A172 (cell line): Measurements from ENCODE around the gene TMEM253. TPM values are rescaled to one million over a fixed set of nuclear protein-coding genes. Genes with fewer than 3 reads are reported as not detected.

Source experiments
- DNase-seq: peaks from one replicate; pipeline ENCODE4 v3.0.0-alpha.2; 2015; ENCODE audit warnings: low spot score
- total RNA-seq: library from RNA; depleted of rRNA; stranded (reverse); fragments of >200 nt; shearing (Covaris generic); gene quantifications from 2 replicates; pipeline ENCODE4 v1.2.3, GENCODE V29; 2014; rRNA removed

The TMEM253 gene
- 0.17 TPM in 1 of 2 replicates, not detected in the other for total RNA-seq

DNA sequence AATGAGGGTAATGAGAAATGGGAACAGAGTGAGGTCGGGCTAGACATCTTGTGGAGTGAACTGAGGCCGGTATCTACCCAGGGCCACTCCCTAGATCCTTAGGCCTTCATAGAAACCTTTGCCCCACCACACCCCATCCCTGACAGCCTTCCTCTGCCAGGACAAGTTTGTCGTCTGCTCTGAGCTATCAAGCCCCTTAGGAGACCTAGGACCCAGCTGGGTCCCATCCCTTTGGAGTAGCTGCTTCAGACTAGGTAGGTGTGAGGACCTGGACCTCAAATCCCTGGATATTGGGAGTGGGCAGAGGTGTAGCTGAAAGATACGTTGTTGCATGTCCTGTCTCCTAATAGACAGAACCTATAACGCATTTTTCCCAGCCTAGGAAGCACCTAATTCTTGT lies at the start of gene TMEM253:
TSS of gene TMEM253 (plus strand) at position 136 of the 400 bp plus-strand sequence. CDS start 278 bp downstream, outside the sequence.
- no peak for DNase-seq

DNA sequence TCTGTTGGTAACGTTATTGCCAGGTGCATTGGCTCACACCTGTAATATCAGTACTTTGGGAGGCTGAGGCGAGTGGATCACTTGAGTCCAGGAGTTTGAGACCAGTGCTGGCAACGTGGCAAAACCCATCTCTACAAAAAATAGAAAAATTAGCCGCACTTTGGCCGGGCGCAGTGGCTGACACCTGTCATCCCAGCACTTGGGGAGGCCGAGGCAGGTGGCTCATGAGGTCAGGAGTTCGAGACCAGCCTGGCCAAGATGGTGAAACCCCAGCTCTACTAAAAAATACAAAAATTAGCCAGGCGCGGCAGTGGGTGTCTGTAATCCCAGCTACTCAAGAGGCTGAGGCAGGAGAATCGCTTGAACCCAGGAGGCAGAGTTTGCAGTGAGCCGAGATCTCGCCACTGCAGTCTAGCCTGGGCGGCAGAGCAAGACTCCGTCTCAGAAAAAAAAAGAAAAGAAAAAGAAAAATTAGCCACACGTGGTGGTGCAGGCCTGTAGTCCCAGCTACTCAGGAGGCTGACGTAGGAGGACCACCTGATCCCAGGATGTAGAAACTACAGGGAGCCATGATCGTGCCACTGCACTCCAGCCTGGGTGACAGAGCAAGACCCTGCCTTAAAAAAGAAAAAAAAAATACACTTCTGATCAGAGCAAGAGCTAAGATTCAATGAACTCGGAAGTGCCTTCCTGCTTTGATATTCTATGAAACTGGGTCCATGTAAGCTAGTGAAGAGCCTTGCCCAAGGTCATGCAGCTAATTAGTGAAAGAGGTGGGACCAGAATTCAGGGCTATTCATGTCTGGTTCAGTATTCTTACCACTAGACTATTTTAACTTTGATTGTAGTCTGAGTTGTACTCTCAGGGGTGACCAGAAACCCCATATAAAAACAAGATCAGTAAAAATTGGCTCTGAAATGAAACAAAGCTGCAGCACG lies 47.4 kb upstream of the TMEM253 start:
- DNase-seq = no peak

DNA sequence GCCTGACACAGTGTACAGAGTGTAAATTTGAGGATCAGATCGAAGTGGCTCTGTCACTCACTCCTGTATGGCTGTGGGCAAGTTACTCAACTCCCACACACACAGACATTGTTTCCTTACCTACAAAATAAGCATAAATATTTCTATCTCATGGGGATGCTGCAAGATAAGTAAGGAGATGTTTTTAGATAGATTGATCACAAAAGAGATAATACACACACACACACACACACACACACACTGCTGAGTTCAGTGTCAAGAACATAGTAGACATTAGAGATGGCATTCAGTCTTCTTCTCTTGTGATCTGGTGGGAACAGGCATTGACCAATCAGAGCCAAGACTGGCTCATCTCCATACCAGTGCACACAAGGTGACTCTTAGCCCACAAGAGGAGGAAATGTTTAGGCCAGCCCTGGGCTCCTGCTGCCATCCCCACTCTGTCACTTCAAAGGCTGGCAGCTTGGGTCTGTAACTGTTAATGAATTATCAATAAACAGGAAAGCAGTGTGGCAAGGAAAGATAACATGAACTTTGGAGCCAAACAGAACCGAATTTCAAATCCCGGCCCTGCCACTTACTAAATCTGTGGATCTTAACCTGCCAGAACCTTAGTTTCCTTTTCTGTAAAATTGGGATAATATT lies 46.6 kb upstream of the TMEM253 start:
- DNase-seq = no peak

DNA sequence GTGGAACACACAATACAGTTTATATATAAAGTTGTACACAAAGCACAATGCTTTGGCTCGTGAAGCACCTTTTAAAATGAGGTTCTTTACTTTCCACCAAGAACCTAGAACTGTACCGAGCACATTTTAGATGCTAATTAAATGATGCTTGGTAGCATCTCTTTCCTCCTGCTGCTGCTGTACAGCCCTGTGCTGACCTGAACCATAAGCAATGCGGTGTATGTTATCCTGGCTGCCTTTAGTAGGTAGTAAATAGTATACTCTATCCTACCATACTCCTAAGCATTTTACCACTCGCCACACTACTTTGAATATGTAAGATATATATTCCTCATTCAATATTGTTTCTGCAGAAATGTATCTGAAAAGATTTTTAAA lies 46.1 kb upstream of the TMEM253 start:
- DNase-seq = no peak

DNA sequence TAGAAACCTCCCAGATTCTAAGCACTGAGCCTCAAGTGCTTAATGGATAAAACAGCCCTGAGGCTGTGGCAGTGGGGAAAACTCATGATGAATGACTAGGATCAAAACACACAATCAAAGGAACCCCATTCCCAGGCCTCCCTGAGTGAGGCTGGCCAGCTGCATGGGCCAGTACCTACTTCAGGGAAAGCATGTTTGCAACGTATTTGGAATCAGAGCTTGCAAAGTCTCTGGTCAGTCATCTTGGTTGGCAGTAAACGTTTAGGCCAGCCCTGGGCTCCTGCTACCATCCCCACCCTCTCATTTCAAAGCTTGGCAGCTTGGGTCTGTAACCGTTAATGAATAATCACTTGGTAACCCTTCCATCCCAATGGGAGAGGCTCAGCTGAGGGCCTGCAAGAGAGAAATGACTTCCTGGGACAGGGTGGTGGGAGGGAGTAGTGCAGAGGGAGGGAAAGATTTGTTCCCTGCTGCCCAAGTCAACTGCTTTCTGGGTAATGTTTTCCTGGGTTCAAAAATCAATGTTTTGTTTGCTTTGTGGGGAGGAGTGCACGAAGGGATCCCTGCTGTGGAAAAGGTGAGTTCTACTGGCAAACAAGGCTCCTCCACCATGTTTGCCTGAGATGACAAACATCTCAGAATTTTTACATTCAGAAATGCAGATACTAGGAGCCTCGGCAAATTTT lies 45.3 kb upstream of the TMEM253 start:
- no peak for DNase-seq

DNA sequence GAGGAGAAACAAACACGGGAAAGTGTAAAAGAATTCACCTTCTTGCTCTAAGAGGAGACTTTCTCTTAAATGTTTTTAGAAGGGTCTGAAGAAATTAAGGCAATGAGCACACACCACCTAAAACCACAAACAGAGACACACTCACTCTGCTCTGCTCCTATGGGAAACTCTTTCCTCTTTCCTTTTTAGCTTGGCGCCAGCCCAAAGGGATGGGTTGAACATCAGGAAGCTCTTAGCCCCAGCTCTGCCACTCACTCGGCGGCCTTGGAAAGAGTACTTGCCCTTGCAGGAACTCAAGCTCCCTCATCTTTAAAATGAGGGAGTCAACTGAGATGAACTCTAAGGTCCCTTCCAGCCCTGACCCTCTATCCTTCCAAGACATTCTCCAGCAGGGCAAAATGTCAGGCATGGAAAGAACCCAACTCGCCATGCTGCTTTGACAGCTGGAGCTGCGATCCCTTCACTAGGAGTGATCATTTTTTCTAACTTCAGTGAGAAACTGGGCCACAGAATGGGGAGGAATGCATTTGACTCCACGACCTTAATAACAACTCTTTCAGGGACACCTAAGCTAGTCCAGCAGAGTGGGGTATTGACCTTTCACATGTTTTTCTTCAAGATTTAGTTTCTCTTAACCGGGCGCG lies 44.2 kb upstream of the TMEM253 start:
- DNase-seq = no peak

DNA sequence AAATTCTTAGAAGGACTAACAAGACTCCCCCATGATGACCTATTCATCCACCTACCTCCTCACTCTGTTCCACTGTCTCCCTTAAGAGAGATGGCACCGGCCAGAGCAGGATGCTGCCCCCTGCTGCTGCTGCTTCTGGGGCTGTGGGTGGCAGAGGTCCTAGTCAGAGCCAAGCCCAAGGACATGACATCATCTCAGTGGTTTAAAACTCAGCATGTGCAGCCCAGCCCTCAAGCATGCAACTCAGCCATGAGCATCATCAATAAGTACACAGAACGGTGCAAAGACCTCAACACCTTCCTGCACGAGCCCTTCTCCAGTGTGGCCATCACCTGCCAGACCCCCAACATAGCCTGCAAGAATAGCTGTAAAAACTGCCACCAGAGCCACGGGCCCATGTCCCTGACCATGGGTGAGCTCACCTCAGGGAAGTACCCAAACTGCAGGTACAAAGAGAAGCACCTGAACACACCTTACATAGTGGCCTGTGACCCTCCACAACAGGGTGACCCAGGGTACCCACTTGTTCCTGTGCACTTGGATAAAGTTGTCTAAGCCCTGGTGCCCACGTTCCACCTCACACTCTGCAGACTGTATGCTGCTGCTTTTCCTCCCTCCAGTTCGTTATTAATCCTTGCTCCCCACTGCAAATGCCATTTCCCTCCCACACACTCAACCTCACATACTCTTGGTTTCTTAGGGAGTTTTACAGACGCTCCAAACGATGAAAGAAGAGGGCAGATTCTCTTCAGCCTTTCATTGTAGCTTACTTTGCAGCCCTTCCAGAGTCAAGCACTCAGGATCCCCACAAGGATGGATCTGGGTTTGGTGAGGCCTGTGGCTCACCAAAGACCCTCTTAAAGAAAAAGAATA lies 42.8 kb upstream of the TMEM253 start, which contains the start of gene RNASE8:
TSS of gene RNASE8 (plus strand) at position 20 of the 873 bp plus-strand sequence. CDS start at position 91, 71 bp downstream.
- no peak for DNase-seq

DNA sequence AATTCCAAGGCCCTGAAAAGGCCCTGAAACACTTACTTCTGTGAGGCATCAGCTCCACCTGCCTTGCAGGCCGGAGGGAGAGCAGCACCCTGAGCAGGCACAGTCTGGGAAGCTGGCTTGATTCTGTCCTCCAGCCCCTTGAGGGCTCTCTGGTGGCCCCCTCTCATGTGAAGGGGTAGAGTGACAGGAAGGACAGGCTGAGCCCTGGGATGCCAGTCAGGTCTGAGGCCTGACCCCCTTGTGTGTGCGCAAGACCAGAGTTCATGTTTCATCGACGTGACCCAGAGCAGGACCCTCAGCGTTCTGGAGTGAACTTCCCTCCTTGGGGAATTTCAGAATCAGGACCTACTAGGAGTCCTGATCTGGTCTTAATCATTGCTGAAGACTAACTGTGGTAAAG lies 42.0 kb upstream of the TMEM253 start:
- no peak for DNase-seq

DNA sequence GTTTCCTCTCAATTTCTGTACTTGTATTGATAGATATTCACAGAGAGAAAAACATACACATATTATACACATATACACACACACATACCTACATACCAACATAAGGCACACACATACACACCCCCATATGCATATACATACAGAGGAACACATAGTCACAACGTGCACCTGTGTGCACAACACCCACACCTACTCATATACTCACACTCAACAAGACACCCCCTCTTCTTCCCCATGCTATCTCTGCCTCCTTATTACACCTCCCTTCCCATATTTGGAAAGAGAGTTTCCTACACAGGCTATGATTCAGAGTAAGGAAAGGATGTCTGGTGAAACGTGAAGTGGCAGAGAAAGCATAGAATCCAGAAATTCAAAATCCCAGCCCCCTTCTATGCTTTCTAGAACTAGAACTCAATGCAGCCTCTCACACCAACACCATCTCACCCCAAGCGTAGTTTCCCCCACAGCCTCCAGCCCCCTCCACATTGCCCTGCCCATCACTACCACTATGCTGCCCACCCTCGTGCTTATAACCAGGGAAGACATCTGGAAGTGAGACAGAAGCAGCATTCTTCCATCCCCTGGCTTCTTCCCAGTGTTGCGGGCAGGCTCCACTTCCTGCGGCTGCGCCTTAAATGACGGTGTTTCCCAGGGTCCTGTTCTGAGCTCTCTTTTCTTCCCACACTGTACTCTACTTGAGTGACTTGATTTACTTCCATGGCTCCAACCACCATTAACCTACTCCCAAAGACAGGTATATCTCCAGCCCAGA lies 40.8 kb upstream of the TMEM253 start:
- DNase-seq = no peak

DNA sequence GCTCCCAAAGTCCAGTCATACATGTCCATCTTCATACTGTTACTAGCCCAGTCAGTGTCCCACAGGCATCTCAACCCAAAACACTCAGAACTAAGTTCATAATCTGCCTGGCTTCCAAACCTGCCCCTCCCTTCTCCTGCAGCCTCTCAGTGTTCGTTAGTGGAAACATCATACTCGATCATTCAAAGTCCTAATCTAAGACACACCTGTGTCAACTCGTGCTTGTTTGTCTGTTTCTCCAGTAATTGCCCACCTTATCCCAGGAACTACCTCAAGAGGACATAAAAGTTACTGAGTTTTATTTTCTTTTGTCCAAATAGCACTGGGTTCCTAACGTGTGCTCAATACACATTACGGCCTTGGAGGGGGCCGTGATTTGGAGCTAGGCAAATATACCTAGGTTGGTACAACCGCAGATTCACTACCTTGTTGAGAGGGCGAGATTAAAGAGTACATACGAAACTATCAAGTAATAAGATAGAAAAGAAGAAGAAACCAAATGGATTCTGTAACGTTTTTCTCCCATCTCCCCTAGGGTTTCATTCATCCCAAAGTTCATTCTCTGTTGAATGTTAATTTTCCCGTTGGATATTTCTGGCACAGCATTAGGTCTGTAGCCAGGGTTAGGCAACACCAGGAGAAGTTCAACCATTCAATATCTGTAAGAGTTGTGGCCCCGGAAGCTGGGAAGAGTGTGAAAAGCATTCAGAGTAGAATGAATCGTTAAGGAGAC lies 40.1 kb upstream of the TMEM253 start:
- no peak for DNase-seq

DNA sequence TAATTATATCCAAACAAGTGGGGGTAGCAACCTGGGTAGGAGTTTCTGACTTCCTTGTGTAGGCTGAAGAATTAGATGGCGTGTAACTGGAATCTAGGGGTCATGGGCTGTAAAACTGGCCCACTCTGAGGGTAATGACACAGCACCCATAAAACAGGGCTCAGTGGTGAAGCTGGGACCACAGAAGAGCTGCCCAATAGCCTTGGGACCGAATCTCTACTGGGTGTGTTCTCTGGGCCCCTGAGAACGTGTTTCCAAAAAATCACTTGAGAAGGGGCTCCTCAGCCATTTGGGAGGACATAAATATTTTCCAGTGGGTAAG lies 39.6 kb upstream of the TMEM253 start:
- DNase-seq = no peak

DNA sequence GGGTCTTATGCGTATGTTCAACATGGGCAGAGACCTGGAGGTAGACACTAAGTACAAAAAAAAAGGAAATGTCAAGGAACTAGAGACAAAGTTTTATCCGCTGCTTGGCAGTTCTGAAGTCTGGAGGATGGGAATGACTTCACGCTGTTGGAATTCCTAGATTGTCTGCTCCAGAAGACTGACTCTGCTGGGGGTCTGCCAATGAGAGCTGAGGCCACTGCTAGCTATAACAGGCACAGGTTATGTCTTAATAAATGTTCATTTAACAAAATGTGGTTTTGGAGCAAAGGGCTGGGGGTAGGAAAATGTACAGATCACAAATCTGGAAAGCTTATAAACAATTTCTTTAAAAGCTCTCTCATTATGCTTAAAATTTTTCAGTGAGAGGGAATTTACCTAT lies 37.4 kb upstream of the TMEM253 start:
- peak; percentile 72 for DNase-seq

DNA sequence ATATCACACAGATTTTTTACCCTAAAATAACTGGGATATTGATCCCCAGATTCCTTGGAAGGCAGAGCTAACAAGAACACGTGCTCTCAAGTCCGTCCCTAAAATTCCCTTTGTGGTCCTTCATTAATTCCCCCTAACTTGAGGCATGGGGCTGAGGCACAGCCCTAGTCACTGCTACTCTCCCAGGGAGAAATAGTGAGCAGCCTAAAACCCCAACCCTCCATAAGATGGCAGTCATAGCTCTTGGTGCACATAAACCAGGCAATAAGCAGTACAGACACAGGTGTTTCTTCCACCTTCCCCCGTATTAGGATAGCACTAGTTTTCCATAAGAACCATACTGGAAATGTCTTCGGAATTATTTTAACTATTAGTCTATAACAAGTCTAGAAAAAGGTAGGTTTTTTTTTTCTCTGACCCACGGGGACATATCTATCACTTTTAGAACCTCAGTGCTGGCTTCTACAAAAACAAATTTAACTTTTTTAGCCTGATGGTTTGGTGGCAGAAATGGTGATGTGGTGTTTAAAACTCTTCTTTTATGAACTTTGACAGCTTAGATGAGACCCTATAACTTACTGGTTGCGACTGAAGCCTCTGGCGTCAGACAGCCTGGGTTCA lies 33.9 kb upstream of the TMEM253 start:
- DNase-seq = no peak

DNA sequence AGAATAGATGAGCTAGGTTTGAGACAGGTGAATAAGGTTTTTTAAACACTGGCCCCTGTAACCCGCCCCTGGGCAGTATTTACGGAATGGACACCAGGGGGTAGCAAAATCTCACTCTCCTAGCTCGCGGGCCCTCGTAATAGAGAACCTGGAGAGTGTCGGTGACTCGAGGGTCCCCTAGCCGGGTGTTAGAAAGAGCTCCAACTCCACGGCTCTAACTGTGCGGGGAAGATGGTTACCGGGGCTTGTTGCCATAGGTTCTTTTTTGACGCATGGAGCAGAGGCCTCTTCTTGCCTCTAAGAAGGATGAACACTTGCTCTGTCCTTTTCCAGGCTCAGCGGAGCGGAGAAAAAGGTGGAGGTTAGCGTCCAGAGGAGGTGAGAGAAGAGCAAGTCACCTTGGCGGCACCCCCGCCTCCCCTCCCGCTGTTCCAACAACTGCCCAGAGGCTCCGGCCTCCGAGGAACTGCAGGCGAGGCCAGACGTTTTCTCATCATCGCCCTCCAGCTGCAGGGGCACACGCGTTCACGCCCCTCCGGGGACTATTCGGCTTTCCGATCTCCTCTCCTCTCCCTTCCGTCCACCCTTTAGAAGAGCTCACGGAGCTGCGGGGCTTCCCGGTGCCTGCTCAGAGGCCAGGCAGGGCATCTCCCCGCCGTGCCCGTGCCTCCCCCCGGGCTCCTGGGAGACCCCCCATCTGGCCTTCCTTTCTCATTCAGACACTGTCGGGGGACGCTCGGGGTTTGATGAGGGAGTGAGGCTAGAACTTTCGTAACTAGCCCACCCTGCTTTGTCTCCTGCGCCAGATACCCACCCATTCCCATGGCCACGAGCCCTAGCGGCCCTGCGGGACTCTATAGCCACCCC lies 32.1 kb upstream of the TMEM253 start:
- DNase-seq = no peak

DNA sequence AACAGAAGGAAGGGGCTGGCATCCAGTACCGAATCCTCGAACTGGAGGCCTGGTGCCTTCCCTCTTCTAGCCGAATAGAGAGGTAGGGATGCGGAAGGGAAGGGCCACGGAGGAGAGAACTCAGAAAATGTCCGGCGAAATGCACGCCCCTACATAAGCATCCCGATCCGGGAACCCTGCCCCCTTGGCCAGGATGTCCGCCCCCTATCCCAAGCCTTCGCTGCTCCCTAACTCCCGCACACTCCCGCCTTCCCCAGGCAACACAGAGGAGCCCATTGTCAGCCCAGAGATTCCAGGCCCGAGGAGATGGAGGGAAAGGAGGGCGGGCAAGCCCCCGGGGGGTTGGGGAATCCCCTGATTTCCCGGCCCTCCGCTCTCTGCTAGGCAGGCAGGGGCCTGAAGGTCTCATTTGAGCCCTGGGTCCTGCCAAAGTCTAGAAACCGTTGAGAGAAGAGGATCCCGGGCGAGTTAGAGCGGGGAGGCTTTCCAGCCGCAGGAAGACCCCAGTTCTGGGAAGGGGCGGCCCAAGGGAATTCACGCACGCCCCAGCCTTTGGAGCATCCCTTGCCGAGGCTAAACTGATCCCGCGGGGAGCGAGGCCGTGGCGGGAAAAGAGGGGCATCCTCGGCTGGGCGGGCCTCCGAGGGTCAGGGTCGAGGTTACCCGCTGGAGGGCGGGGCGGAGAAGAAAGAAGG lies 31.3 kb upstream of the TMEM253 start:
- no peak for DNase-seq

DNA sequence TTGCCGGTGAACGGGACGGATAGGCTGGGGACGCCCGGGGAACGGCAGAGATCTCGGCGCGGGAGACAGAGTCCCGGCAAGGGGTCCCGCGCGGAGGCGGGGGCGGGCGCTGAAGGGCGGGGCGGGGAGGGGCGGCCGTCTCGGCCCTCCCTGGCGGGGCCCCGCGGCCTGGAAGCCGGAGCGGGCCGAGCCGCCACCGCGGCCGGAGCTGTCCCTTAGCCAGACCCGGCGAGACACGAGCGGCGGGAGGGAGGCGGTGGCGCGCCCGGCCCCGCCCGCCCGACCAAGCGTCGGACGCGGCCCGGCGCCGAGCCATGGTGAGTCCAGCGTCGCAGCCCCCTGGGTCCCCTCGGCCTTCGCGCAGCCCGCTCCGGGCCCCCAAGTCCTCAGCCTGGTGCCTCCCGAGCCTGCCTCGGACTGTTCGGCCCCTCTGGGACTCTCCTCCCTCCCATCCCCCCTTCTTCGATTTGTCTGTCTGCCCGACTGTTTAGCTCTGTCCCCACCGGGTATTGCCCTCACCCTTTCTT lies 30.7 kb upstream of the TMEM253 start, which contains the start of gene ARHGEF40:
TSS of gene ARHGEF40 (plus strand) at position 222 of the 527 bp plus-strand sequence. CDS start at position 315, 93 bp downstream.
- no peak for DNase-seq

DNA sequence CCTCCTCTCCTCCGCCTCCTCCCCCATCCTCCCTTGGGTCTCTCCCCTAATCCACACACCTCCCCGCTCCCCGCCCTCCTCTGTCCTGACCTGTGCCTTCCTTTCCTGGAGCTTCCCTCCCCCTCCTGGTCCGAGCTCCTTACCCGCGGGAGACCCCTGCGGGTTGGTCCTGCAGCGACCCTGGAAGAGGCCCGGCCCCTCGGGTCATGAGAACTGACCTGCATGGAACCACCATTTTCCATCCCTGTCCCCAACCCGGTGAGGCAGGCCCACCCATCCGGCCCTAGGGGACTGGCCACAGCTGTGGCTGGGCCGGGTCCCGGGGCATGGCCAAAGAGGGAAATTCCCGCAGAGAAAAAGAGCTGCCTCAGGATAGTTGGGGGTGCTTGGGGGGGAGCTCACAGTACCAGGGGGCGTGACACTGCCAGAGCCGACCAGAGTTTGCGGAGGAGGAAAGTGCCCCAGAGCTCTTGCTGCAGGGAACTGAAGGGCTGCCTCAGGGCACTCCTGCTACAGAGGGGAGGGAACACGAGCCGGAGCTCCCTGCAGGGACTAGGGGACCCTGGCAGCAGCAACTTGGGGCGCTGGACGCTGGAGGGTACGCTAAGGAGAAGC lies 30.1 kb upstream of the TMEM253 start:
- DNase-seq = no peak
